Fibroblast of skin of scalp (primary cell): ENCODE results near the gene RFX8.
"Not testable (repeated sequence)": the region's sequence is repeated elsewhere in the genome, so short reads cannot be mapped to it uniquely, and the experiment has no call there.

ENCODE experiments used
- DNase-seq: peaks from one replicate; pipeline ENCODE4 v3.0.0-alpha.2; 2013

The RFX8 gene

GRCh38 chr2:101486258-101486701 lies 11.4 kb upstream of the RFX8 start:
- no peak for DNase-seq

DNA sequence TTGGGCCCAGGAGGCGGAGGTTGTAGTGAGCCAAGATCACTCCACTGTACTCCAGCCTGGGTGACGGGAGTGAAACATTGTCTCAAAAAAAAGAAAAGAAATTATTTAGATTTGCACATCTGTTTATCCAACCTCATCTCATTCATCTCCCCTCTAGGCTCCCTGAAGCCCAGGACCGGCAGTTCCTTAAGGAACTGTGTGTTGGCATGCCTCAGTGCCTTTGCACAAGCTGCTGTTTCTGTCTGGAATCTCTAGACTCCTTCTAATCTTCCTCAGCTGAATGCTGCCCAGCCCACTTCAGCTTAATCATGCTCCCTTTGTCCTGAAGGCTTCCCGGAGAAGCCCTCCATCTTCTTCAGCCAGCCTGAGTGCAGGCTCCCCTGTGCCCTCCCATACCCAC lies 10.9 kb upstream of the RFX8 start:
- DNase-seq: no peak

DNA sequence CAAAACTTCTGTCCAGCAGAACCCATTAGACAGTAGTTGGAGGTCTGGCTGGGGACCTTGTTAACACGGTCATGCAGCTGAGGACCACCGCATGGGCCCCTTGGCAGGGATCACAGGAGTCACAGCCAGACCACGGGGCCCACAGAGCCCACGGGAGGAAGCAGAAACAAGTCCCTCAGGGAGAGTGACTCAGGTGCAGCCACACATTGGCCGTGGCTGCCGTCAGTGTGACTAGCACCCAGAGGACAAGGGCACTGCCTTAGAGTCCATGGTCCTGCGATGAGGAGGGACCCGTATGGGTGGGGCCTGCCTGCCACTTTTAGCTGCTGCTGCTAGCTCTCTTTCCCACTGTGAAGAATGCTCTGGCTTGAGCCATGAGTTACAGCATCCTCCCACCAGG lies 5.9 kb upstream of the RFX8 start:
- no peak for DNase-seq

- DNase-seq: no peak
These were observed 4.9 kb upstream of the RFX8 start for GRCh38 chr2:101479810-101480209.

DNA sequence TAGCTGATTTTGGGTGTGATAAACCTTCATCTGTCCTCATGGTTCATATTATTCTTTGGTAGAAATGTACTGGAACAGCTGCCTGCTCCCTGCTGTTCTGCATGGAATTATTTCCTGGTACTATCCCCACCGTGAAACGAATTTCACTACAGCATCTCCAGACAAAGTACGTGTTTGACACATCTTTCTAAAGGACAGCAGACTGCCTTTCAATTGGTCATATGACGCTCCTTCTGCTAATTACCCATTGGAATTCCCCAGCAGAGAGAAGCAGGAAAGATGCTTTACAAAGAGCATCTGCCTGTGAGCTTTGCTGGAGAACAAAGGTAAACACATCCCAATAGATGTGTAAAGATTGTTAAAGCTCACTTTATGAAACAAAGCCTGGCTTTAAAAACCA lies 4.4 kb upstream of the RFX8 start:
- DNase-seq: no peak

DNA sequence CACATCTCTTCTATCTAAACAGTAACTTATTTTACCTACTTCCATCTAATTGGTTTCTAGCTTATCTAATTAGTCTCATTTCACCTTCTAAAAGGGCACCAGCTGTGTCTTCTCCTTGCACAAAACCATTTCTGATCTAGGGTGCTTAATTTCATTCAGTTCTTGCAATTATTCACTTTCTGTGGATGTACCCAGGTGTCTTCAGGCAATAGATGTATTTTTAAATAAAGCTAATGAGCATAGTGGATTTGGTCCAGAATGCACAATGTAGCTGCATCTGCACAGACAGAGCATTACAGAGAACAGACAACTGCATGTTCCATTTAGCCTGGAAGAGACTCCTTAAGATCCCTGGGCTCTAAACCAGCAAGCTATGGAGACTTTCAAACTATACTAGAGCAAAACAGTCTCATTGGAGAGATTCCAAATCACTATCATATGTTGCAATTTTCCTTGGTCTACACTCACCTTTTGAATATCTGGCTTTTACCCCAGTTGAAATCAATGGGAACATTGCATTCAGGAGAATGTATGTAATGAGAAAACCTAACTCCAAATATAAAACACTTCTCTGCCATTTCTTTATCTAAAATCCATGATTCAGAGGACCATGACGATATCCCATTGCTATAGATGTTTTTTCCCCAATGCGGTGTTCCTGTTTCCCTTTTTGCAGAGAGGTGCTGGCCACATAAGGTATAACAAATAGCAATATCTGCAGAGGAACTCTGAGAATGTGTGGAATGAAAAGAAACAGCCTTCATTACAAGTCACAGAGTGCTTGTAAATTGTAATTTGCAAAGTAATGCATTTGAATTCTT lies 3.5 kb upstream of the RFX8 start:
- no peak for DNase-seq

GRCh38 chr2:101477556-101477955 lies 2.6 kb upstream of the RFX8 start:
- DNase-seq: no peak

GRCh38 chr2:101476605-101477208 lies 1.8 kb upstream of the RFX8 start:
- DNase-seq: no peak

DNA sequence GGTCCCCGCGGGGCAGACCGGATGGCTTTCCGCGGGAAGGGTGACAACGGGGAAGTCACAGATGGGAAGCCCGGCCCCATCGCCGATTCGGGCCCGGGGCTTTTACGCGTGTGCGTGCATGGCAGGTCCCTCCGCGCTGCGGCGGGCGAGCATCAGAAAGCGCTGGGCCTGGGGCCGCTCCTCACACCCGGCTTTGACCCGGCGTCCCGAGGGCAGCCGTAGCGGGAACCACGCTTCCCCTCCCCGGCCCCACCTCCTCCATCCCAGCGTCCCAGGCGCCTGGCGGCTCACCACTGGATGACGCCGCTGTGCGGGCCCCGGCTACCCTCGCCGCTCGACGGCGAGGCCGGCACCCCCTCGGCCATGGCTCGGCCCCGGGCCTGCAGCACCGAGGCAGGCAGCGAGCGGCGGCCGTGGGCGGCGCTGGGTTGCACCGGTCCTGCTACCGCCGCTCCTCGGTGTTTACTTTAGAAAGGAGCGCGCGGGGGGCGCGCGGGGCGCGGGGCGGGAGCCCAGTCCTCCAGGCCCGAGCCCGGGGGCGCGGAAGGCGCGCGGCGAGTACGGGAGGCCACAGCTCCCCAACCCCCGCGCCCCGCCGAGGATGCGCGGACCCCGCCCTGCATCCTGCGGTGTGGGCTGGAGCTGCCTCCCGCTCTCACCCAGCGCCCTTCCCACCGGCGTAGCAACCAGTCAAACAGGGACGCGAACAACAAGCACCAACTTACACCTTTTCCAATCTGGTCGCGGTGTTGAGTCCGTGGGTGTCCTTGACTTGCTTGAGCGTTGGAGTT lies 806 bp downstream of the RFX8 start:
- DNase-seq: peak; percentile 54

DNA sequence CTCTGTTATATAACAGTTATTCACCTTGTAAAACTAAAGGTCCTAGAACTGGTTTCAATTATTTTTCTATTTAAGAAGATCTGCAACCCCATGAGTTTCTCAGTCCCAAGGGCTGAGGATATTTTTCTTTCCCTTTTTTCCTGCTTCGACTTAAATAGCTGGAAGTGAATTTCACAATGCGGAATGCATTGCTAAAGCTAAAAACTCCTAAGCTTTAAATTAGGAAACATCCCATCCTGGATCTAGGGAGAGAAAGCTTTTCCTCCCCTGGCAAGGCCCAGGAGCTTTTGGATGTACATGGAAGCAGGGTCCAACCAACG lies 1.4 kb downstream of the RFX8 start:
- DNase-seq: peak; percentile 45

DNA sequence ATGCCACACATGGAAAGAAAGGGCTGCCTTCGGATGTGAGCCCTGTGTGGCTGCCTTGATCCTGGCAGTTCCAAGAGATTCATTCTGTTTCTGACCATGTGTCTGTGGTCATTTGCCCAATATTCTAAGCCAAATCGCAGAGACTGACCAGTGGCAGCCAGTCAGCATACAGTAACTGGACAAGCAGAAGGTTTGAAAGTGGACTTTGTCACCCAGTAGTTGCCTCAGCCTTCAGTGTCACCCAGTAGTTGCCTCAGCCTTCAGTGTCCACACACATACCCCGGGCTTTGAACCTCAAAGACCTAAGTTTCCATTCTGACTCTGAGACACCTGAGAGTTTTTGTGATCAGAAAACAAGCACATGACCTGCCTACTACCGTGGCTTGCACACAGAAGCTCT lies 5.0 kb downstream of the RFX8 start:
- DNase-seq: no peak

DNA sequence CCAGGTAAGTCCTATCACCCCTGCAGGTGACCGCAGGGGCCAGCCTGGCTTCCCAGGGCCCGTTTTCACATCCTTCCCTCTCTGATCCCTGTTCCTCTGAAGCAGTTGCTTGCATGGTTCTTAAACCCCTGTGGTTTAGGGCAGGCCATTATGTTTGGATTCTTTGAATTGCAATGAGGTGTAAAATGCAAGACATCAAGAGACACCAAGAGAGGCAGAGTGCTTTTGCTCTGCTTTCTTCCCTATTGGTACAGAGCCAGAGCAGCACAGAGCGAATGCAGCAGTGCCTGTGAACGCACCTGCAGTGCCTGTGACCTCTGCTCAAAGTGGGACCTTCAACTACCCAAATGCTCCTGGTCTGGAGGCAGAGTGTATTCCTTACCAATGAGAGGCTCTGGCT lies 7.6 kb downstream of the RFX8 start:
- no peak for DNase-seq

DNA sequence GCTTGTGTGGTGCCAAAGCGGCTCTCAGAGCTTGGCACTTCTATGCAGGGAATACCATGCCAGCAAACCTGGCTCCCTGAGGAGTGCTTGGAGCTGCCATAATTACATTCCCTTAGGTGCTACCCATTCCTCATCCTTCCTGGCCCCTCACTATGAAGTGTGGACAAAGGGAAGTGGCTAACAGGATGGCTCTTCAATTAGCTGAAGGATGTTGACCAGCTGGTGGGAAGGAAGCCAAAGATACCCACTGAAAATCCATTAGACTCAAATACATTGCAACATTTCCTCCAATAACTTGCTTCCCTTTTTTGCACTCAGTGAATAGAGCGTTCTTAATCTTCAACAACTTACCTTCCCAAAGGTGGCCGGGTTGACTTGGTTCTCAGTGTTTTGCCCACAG lies 8.5 kb downstream of the RFX8 start:
- no peak for DNase-seq

- no peak for DNase-seq
These were observed 10.1 kb downstream of the RFX8 start for GRCh38 chr2:101464841-101465240.

GRCh38 chr2:101463911-101464641 lies 10.8 kb downstream of the RFX8 start:
- peak; percentile 93 for DNase-seq

DNA sequence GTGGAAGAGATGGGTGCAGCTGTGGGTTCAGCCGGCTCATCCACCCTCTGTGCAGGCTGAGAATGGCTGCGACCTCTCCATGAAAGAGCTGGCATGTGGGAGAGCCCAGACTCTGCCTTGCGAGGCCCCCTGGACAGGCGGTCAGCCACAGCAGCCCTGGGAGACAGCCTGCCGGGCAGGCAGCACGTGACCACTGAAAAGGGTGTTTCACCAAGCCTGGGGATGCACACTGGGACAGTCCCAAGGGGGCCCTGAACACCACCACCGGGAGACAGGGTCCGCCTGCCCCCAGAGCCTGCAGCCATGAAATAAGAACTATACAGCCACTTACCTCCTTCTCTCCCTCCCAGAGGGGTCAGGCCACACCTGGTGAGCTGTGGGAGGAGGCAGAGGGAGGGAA lies 11.5 kb downstream of the RFX8 start:
- no peak for DNase-seq

DNA sequence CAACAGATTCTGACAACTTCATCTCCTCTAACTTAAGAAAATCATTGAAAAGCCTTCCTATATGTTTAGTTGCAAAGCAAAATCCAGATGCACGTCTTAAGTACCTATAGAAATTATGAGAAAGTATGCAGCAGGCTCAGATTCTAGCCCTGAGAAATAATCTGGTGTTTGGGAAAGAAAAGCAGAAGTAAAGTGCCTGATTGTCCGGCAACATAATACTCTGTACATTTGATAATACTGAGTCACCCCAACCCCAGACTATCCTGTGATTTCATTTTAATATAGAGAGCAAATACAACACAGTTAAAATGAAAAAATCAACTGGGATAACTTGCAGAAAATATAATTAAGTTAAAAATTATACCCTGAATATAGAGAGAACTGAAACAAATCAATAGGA lies 13.5 kb downstream of the RFX8 start:
- DNase-seq: no peak

DNA sequence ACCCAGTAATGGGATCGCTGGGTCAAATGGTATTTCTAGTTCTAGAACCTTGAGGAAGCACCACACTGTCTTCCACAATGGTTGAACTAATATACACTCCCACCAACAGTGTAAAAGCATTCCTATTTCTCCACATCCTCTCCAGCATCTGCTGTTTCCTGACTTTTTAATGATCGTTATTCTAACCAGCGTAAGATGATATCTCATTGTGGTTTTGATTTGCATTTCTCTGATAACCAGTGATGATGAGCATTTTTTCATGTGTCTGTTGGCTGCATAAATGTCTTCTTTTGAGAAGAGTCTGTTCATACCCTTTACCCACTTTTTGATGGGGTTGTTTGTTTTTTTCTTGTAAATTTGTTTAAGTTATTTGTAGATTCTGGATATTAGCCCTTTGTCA lies 20.5 kb downstream of the RFX8 start:
- DNase-seq: not testable (repeated sequence)

- no peak for DNase-seq
These were observed 23.9 kb downstream of the RFX8 start for GRCh38 chr2:101450965-101451364.

- DNase-seq: peak; percentile 66
These were observed 28.0 kb downstream of the RFX8 start for GRCh38 chr2:101446869-101447268.

DNA sequence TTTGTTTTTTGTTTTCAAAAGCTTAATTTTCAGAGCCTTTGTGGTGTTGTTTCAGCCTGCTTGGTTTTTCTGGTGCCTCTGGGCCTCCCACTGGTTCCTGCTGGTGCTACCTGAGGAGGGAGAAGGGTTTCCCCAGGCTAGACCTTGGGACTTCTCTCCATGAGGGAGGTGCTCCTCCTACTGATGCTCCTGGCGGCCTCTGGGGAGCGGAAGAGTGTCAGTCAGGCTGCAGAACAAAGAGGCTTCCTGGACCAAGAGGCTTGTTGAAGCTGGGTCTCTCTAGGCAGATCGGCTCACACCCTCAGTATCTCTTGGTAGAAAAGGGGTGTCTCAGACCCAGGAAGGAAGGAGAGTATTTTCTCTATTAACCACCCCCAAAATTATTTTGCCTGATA lies 32.2 kb downstream of the RFX8 start:
- no peak for DNase-seq

DNA sequence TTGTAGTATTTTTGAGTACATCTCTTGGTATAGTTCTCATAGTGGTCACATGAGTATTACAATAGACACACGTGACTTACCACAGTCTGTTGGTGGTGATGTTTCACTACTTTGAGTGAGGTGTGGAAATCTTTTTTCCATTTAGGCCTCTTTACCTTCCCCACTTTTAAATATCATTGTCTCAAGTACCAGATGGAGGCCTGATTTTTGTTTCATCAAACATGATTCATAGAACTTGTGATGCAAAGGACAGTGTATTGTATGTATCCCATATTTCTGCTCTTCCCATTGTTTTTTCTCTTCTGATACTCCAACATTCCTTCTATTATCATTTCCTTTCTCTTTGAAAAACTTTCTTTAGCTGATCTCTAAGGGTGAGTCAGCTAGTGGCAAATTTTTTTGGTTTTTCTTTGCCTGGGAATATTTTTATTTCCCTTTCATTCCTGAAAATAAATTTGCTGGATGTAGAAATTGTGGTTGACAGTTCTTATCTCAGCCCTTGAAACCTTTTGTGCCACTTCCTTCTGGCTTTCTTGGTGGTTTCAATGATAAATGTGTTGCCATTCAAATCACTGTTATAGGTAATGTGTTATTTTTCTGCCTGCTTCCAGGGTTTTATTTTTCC lies 32.8 kb downstream of the RFX8 start:
- peak; percentile 74 for DNase-seq
